GM19463 (cell line): Measurements from ENCODE around the gene STK38L.

Experiments used
- ATAC-seq: cut with Tn5 transposase; IDR thresholded peaks from one replicate; pipeline ENCODE4 v1.9.1; 2021; ENCODE audit warnings: mild to moderate bottlenecking, moderate library complexity; ENCODE audit not compliant: unreplicated experiment

Gene STK38L

GRCh38 chr12:27273114-27273513 lies 29.0 kb downstream of the STK38L start:
- no peak for ATAC-seq

GRCh38 chr12:27274706-27275105 lies 30.6 kb downstream of the STK38L start:
- ATAC-seq = no peak

DNA sequence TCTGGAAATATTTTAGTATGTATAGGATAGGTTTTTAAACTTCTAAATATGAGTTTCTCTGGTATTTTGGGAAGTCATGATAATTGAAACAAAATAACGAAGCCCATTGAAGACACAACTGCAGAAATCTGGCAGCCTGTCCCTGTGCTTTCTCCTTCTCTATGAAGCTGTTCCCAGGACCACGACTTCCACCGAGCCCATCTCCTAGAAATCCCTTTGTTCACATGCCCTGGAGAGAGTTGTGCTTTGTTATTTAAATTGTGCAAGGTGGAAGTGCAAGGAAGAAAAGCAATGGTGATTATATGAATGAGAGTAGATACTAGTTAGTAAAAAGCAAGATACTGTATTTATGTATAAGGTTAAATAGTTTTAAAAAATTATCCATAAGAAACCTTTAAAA lies 32.2 kb downstream of the STK38L start:
- no peak for ATAC-seq

GRCh38 chr12:27277846-27278260 lies 33.8 kb downstream of the STK38L start:
- ATAC-seq = peak; percentile 96

DNA sequence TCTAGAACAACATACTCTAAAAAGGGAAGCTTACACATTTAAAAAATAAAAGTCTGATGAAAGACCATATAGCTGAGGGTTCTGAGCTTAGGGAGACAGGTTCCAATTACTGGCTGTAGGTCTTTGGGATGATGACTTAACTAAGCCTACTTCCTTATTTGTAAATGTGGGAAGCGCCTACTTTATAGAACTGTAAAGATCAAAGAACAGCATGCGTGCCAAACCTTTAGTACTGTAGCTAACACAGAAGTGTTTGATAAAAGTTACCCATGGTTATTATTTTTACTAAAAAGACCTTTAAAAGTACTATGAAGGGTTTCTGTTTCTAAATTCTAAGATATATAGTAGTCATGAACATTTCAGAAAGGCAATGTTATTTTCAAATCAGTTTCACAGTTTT lies 35.7 kb downstream of the STK38L start:
- no peak for ATAC-seq

DNA sequence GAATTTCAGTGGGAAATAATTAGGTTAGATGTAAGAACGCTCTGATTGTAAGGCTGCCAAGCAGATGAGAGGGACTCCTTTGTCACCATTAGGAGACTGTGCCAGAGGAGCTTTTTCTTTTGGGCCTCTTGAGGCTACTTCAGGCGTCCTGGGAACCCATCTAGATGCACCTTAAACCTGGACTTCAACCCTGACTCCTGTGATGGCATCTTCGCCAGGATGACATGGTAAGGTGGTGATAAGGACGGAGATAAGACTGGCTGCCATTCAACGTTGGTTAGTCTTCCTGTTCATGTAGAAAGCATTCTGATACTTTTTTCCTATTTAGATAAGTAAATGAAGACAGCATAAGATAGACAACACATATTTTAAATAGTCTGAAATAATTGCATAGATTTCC lies 36.3 kb downstream of the STK38L start:
- no peak for ATAC-seq

GRCh38 chr12:27282754-27283153 lies 38.7 kb downstream of the STK38L start:
- ATAC-seq = no peak

DNA sequence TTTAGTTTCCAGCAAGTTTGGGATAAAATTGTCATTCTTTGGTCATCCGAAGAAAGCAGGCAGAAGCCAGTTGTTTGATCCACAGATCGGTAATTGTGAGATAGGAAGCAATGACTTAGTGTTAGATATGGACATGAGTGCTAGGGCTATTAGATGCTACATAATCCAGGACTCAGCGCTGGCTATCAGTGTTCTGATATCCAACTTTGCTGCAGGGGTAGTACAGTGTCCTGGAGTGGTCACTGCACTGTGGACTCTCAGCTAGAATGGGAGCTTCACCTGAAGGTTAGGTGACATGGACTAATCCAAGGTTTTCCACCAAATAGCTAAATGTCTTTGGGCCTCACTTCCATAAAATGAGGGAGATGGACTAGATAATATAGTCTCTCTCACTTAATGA lies 39.9 kb downstream of the STK38L start:
- no peak for ATAC-seq

DNA sequence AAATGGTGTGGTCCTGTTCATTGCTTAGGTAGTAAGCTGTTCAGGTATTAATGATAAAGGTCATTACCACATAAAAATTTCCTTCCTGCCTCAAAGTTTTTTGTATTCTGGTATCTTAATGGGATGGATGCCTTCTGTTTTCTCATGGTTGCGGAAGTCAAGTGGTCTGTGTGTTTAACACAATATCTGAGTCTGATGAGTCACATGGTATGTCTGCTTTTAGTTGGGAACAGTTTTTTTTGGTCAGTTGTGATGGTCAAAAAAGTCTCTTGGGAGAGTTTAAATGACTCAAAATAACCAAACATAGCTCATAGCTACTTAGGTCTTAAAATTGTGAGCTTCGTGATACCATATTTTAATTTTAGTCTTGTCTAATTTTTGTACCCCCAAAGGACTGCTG lies 40.7 kb downstream of the STK38L start:
- ATAC-seq = peak; percentile 74

DNA sequence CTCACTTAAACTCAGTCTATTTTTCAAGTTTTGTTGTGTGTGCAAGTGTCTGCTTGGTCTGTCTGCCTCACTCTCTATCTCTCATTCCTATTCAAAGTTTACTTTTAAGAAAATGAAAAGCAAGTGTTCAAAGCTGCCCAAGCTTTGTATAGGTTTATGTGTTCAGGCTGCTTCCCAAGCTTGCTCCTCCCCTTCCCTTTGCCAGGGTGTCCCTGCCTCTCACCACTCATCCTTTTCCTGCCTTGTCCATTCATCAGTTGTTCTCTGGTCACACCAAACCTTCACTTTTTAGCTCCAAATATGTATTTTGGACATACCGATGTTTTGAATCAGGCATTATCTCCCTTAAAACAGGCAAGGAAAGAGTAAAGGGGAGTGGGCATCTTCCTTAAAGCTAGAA lies 41.3 kb downstream of the STK38L start:
- no peak for ATAC-seq

DNA sequence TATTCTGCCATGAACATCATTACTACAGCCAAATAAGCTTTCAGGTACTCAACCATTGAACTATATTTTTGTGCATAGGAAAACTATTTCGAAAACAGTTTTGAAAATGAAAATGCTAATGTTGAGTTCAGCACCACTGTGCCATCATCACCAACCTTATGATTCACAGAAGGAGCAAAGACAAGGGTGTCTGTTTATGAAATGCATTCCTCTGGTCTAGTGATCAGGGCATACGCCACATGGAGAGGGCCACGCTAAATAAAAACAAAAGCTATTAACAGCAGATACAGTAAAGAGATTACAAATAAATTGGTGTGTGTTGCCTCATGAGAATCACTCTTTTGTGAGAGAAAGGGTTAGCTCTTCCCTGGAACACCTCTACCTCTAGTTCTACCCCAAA lies 45.3 kb downstream of the STK38L start:
- ATAC-seq = no peak

DNA sequence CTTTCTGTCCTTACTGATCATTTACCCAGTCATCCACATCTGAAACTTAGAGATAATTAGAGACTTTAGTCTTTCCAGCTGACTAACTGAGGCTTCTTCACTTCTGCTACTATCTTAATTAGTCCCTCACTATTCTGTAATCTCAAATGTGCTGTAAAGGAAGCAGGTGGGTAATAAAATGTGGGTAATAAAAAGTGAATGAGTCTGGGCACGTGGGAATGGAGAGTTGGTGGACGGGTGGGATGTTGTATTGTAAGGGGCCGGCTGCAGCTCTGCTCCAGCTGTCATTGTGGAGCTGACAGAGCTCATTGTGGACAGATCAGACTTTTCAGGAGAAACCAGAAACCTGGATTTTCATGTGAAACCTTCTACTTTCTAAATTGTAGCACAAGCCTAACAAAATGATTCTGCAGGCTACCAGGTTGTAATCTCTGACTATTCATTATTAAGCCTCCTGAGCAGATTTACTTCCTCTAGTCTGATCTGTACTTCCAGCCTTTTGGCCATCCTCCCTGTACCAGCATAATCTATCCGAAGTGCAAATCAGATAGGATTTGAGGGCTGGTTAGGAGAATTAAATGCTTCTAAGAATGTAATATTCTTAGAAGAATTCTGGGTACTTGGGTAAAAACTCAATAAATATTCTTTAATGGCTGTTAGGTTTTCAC lies 46.5 kb downstream of the STK38L start:
- peak; percentile 45 for ATAC-seq

DNA sequence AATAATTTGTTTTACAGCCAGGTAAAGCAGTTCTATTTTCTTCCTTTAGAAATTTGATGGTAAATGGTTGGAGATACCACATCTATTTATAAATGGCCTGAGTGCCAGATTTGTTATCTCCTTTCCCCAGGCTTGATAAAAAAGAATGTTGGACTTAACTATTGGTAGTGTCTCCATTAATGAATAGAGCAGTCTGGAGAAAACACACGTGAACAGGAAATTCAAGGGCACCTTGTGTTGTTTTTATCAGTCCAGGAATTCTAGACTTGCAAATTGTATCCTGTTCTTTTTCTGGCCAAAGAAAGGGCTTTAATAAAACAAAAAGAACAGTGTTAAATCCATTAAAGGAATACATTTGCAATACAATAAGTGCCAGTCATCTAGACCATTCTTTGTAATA lies 47.8 kb downstream of the STK38L start:
- ATAC-seq = no peak

- ATAC-seq = no peak
Observed at GRCh38 chr12:27292718-27293117, 48.6 kb downstream of the STK38L start.

GRCh38 chr12:27293463-27293862 lies 49.4 kb downstream of the STK38L start:
- no peak for ATAC-seq

- ATAC-seq = no peak
Observed at GRCh38 chr12:27296674-27297073, 52.6 kb downstream of the STK38L start.

GRCh38 chr12:27297566-27297965 lies 53.5 kb downstream of the STK38L start:
- no peak for ATAC-seq

GRCh38 chr12:27299102-27299501 lies 55.0 kb downstream of the STK38L start:
- no peak for ATAC-seq

- ATAC-seq = no peak
Observed at GRCh38 chr12:27300226-27300625, 56.1 kb downstream of the STK38L start.

DNA sequence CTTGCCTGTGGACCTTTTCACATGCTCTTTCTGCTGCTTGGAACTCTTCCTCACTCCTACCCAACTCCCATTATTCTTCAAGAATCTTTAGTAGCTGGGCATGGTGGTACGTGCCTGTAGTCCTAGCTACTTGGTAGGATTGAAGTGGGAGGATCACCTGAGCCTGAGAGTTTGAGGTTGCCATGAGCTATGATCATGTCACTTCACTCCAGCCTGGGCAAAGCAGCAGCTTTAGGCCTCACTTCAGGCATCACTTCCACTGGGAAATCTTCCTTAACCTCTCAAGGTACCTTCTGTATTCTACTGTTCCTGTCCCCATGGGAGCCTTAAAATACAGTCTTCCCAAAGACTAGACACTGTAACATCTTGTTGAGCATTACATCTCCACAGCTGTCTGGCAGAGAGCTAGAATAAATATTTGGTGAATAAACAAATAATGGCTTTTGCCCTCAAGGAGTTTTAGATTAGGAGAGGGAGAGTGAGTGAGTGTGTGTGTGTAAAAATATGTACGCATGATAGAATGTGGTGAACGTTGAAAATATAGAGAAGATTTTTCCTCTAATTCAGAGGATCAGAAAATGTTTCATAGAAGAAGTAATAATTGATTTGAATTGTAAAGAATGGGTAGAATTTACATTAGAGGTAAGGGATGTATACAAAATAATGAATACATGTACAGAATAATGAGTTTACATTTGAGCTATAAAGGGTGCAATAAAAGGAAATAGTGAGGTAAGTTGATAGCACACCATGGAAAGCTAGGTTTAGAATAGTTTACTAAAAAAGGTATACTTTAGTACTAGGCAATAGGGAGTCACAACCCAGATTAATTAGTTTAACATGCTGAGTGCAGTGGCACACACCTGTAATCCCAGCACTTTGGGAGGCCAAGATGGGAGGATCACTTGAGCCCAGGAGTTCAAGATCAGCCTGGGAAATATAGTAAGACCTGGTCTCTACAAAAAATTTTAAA lies 59.3 kb downstream of the STK38L start:
- ATAC-seq = no peak

- ATAC-seq = no peak
Observed at GRCh38 chr12:27304856-27305255, 60.8 kb downstream of the STK38L start.
